ENCODE results near the gene SMTN. TPM values are rescaled to one million over a fixed set of nuclear protein-coding genes. Genes with fewer than 3 reads are reported as not detected.
A peak's percentile ranks its signal among the peaks of the same experiment; 100 is the strongest.

SMTN gene
- total RNA-seq, 1 donor from 2014 or later = 147 TPM

- no peak for DNase-seq
Observed at GRCh38 chr22:31127181-31127772, 46.2 kb downstream of the SMTN start.

- no peak for DNase-seq
Observed at GRCh38 chr22:31128156-31128555, 47.0 kb downstream of the SMTN start.

- DNase-seq = no peak
Observed at GRCh38 chr22:31130873-31131272, 49.8 kb downstream of the SMTN start.

DNA sequence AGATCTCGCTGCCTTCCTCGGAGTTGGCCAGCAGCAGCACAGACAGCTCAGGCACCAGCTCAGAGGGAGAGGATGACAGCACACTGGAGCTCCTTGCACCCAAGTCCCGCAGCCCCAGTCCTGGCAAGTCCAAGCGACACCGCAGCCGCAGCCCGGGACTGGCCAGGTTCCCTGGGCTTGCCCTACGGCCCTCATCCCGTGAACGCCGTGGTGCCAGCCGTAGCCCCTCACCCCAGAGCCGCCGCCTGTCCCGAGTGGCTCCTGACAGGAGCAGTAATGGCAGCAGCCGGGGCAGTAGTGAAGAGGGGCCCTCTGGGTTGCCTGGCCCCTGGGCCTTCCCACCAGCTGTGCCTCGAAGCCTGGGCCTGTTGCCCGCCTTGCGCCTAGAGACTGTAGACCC lies 52.8 kb downstream of the SMTN start:
- DNase-seq = no peak

GRCh38 chr22:31134688-31135087 lies 53.6 kb downstream of the SMTN start:
- DNase-seq = no peak

DNA sequence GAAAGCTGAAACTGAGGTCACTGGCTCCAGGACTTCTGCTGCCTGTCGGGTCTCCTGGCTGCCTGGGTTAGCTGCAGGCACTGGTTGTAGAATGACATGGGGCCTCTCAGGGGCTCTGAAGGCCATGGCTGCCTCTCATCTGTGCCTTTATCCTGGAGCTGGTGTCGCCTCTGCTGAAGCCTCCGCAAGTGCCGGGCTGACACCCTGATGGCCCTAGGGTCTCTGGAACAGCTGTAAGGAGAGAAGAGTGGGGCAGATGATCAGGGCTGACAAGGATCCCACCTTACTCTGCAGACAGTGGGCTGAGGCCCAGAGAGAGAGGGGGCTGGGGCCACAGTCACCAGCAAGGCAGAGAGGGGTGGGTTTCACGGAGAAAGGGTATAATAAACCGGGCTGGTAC lies 54.6 kb downstream of the SMTN start:
- DNase-seq = no peak

GRCh38 chr22:31136155-31136554 lies 55.0 kb downstream of the SMTN start:
- DNase-seq = no peak

DNA sequence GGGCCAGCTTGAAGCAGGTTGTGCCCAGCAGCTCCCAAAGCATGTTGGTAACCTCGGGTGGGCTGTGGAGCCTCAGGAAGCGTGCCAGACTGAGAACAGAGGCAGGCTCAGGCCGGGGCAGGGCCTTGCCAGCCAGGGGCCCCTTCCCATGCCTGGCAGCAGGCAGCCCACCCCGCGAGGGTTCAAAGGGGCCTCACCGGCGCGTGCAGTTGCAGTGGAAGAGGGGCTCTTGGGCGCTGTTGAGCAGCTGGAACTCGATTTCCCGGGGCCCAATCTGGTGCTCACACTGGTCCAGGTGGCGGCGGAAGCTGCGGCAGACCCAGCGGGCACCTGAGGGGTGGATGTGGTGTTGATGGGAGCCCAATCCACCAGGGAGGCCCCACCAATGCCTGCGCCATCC lies 55.6 kb downstream of the SMTN start:
- no peak for DNase-seq

GRCh38 chr22:31137721-31138120 lies 56.6 kb downstream of the SMTN start:
- no peak for DNase-seq

DNA sequence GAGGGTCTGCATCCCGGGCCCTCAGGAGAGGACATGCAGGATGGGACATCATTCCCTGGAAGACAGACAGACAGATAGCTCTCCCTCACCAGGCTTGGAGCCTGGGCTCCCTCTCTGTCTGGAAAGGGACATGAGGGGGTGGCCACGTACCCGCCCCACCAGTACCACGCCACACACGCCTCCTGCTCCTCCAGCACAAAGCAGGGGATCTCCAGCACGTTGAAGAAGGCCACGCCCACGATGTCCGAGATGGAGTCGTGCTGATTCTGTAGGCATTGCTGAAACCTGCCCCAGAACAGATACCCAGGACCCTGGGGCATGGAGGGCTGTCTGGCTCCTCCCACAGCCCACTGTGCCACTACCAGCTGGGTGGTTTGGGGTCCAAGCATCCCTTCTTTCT lies 57.0 kb downstream of the SMTN start:
- no peak for DNase-seq

GRCh38 chr22:31139066-31139465 lies 57.9 kb downstream of the SMTN start:
- no peak for DNase-seq

DNA sequence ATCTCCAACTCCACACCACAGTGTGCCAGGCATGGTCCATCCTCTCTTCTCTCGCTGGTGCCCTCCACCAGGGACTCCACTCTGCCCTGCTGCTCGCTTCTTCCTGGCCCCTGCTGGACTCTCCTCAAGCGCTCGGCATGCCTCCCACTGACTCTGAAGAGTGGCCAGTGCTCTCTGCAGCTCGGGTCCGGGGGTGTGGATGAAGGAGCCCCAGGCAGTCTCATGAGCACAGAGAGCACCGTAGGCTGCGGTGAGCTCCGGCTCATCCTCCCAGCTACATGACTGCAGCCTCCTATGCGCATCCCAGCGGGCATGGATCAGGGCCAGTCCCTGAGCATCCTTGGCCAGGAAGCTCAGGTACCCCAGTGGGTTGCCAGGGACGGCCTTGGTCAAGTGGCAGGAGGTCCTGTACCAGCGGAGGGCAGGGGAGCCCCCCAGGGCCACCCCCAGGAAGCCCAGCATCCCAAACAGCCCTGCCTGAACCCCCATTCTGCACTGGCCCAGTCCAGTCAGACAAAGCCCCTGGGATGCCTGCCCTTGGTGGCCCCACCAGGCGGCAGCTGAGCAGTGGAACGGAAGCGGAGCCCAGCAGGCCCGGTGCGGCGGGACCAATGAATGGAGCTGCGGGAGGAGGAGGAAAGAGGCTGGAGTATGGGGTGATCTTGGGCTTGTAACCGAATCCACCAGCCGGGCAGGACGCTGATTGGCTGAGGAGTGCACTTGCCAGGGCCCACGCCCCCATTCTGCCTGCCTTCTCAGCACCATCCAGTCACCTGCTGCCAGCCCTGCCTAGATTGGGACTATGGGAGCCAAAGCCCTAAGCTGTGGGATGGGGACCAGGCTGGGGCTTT lies 59.0 kb downstream of the SMTN start, which contains the start of gene PLA2G3:
Gene PLA2G3, minus strand, starts transcription at position 643 of the 851 bp plus-strand sequence. Its CDS starts 154 bp downstream, at position 489.
- DNase-seq = peak; percentile 62

- DNase-seq = no peak
Observed at GRCh38 chr22:31140746-31141145, 59.6 kb downstream of the SMTN start.

GRCh38 chr22:31141551-31141950 lies 60.4 kb downstream of the SMTN start:
- DNase-seq = no peak

DNA sequence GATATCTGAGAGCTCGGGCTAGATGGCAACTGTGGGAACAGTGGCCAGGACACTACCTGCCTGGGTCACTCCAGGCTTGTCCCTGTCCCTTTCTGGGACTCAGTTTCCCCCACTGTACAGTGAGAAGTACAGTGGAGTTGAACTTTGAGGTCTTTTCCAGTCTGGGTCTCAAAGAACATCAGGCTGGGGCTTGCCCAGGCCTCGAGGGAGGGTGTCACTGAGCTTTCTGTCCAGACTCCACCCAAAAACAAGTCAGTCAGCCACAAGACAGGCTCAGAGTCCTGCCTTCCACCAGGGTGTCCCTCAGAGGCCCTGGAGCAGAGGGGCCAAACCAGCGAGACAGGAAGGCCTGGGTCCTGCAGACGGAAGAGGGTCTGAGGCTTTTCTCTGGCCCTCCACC lies 61.2 kb downstream of the SMTN start:
- peak; percentile 27 for DNase-seq

- no peak for DNase-seq
Observed at GRCh38 chr22:31143038-31143437, 61.9 kb downstream of the SMTN start.

- peak; percentile 53 for DNase-seq
Observed at GRCh38 chr22:31143537-31143936, 62.4 kb downstream of the SMTN start.

- DNase-seq = no peak
Observed at GRCh38 chr22:31144223-31144622, 63.1 kb downstream of the SMTN start.

DNA sequence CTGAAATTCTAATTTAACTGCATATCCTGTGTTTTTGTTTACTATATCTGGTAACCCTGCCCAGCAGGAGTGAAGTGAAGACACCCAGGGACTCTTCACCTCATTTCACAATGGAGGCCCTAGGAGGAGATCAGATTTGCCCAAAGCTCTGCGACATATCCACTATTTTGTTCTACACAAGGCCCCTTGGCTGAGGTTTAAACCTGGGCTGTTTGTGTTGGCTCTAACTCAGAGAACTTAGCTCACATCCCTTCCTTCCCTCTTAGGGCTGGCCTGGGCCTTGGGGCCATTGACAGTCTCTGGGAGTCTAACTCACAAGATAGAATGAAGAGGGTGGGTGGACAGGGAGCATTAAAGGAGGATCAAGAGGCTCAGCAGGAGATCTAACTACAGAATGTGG lies 67.4 kb downstream of the SMTN start:
- DNase-seq = no peak

DNA sequence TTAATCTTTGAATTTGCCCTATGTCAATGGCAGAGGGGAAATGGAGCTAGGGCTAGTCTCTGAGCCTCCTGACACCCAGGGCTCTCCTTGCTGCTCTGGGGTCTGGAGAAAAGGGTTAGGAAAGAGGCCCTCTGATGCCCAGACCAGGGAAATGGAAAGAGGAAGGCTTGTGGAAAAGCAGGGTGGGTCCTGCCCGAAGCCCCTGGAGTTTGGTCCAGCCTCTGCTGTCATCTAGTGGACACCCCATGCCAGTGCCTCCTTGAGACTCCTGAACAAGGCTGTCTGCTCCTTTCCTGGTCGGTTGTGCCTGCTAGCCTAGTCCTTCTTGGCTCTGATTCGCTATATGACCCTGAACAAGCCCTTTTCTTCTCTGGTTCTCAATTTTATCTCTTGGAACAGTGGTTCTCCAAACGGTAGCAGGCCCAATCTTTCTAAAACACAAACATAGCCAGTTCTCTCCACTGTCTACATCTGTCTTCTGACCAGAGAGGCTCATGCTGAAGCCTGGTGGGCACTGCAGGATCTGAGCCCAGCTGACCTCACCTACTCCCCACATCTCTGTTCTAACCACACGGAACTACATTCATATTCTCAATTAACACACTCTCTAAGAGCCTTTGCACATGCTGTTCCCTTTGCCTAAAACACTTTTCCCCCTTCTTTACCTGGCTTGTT lies 68.0 kb downstream of the SMTN start:
- DNase-seq = peak; percentile 82

GRCh38 chr22:31150615-31151014 lies 69.5 kb downstream of the SMTN start:
- no peak for DNase-seq

GRCh38 chr22:31151872-31152271 lies 70.8 kb downstream of the SMTN start:
- no peak for DNase-seq

GRCh38 chr22:31153357-31153756 lies 72.2 kb downstream of the SMTN start:
- DNase-seq = no peak
